Measurements from ENCODE around the gene ALPL.

- TF ChIP-seq CTCF (conservative IDR thresholded peaks at IDR 0.05 in 1 of 2, IDR thresholded peaks at IDR 0.05 in 1 of 2; ENCODE audit: low read depth in 1 of 2, low read length in 2 of 2) (no peak), EZH2 (IDR thresholded peaks at IDR 0.05; ENCODE audit: low read length, missing control alignments) (peak; percentile 37)
Observed at GRCh38 chr1:21622466-21623315, 113.5 kb downstream of the ALPL start.

Measured in fibroblast of lung (primary cell).